Stimulated activated CD4-positive, alpha-beta T cell treated with anti-CD3 and anti-CD28 coated beads, Interleukin-2, amount 100 ng/mL, for 4 hours (primary cell): Measurements from ENCODE around the gene SYCP2.

Experiments used
- DNase-seq: peaks from one replicate; pipeline ENCODE4 v3.0.0-alpha.2; 2020; ENCODE audit warnings: low read depth

Gene SYCP2

GRCh38 chr20:59823030-59823423 is 110.4 kb downstream of the SYCP2 start:
- DNase-seq = no peak

- no peak for DNase-seq
Observed at GRCh38 chr20:59822291-59823029, 111.0 kb downstream of the SYCP2 start.

DNA sequence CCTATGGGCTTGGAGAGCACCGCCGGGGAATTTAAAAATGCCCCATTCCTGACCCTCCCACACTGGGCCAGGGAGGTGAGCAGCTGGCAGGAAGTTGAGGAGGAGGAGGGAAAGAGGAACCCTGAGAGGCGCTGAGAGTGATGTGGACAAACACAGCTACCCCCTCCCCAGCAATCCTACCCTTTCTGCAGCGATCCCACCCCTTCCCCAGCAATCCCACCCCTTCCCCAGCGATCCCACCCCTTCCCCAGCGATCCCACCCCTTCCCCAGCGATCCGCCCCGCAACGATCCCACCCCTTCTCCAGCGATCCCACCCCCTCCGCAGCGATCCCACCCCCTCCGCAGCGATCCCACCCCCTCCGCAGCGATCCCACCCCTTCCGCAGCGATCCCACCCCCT is 111.6 kb downstream of the SYCP2 start:
- DNase-seq = no peak

DNA sequence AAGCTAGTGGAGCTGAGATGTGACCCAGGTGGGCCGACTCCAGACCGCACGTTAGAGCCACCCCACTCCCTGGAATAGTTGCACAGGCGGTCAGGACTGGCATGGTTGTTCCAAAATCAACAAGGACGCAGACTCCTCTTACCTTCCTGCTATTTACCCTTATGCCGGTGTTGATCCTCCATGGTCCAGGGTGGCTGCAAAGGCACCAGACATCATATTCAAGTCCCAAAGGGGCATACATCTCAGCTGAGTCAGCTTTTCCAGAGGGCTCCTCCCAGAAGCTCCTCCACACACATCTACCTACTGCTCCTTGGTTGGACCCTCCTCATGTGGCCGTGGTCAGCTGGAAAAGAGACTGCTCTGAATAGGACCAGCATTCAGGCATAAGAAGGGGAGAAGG is 112.2 kb downstream of the SYCP2 start:
- no peak for DNase-seq

GRCh38 chr20:59820204-59821041 is 113.0 kb downstream of the SYCP2 start:
- DNase-seq = no peak

DNA sequence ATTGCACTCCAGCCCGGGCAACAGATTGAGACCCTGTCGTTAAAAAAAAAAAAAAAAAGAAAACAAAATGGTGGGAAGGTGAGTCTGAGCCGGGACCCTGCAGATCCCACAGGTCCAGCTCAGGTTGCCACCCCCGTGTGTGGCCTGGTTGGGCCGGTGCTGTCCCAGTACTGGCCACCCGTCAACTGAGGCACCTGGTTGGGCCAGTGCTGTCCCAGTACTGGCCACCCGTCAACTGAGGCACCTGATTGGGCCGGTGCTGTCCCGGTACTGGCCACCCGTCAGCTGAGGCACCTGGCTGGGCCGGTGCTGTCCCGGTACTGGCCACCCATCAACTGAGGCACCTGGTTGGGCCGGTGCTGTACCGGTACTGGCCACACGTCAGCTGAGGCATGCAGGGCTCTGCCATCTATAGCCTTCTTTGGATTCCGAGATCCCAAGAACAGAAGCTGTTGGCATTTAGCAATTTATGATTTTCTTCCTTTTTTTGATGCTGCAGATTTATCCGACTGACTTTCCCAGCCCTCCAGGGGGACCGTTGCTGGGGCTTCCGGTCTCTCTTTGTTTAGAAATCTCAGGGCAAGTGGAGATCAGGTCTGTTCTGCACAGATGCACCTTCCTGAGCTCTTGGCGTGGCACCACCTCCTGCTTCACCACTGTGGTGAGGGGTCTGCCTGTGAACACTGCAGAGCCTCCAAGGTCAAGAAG is 113.8 kb downstream of the SYCP2 start:
- DNase-seq = no peak

DNA sequence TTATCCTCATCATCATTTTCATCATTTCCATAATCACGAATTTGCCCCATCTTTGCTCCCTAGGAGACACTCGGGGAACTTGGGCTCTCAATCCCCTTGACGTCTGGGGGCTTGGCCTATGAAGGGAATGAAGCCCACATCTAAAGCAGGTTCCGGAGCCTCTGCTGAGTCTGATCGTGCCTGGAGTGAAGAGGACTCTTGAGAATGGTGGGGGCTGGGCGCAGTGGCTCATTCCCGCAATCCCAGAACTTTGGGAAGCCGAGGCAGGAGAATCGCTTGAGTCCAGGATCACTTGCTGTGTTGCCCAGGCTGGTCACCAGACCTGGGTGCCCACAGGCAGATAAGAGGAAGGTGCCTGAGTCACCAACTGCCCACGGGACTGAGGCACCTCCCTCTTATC is 114.5 kb downstream of the SYCP2 start:
- DNase-seq = no peak

DNA sequence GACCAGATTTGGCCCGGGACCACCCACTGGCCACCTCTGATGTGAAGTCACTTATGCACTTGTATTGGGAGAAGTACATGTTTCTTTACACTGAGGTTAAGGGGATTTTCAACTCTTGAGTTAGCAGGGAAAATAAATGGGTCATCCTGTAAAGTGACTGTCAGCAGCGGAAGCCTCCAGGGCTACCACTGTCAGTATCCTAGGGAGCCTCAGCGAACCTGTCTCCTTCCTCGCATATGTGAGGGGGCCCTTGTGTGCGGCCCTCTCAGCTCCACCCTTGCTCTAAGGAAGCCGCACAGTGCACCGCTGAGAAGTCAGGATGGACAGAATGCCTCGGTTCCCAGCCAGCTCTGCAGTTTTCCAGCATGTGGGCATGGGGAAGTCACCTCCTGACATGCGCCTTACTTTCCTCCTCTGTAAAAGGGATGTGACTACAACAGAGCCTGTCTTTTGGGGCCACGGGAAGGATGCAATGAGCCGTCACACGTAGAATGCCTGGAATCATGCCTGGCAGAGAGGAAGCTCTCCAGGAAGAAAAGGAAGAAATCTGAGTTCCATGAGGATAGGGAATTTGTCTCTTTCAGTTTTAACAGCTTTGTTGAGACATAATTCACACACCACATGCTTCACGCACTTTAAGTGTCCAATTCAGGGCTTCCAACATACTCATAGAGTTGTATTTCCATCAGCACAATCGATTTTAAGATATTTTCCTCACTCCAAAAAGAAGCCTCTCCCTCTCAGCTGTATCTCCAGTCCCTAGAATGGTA is 115.4 kb downstream of the SYCP2 start:
- DNase-seq = no peak

- no peak for DNase-seq
Observed at GRCh38 chr20:59817406-59817805, 116.0 kb downstream of the SYCP2 start.

GRCh38 chr20:59816146-59816738 is 117.2 kb downstream of the SYCP2 start:
- DNase-seq = no peak

- no peak for DNase-seq
Observed at GRCh38 chr20:59814840-59815340, 118.5 kb downstream of the SYCP2 start.

GRCh38 chr20:59813948-59814839 is 119.2 kb downstream of the SYCP2 start:
- no peak for DNase-seq
